Uterus (tissue), 2 donors: ENCODE measurements around the gene TTLL9.

Source experiments
- CTCF ChIP-seq, 4 experiments: fragments of 200-600 bp in 2 of 4; fragments of 450-650 bp in 2 of 4; sonication (generic) in 2 of 4; IDR thresholded peaks; one replicate each; pipeline ENCODE4 v1.5.1; 2016 to 2019; ENCODE audit warnings: antibody characterized with exemption in 4 of 4, mild to moderate bottlenecking in 2 of 4, moderate library complexity in 1 of 4
- POLR2A ChIP-seq, 2 donors: fragments of 450-650 bp; IDR thresholded peaks; one replicate each; pipeline ENCODE4 v1.6.1; 2016; ENCODE audit warnings: antibody characterized with exemption in 2 of 2, mild to moderate bottlenecking in 1 of 2, moderate library complexity in 1 of 2

GRCh38 chr20:31915491-31916280 is 45.3 kb downstream of the TTLL9 start:
- no peak for TF ChIP-seq POLR2A (IDR thresholded peaks at IDR 0.05)
- no peak for TF ChIP-seq CTCF (IDR thresholded peaks at IDR 0.05)
